Common myeloid progenitor, CD34-positive (primary cell): ENCODE data around the gene ETV4.
A peak's percentile ranks its signal among the peaks of the same experiment; 100 is the strongest.

Source experiments
- CTCF ChIA-PET: fragments of 350-600 bp; sonication (Branson Sonifier 250); formaldehyde crosslinking; loops from one replicate; lab custom pipeline; 2021; ENCODE audit warnings: antibody characterized with exemption; lab: Charles Lee
- POLR2A ChIA-PET: fragments of 350-600 bp; sonication (Branson Sonifier 250); formaldehyde crosslinking; loops from one replicate; lab custom pipeline; 2021; ENCODE audit warnings: antibody characterized with exemption; lab: Charles Lee
- DNase-seq, 3 donors: peaks; one replicate each; pipeline versions ENCODE4 v3.0.0 to v3.0.0-alpha.2; 2013
- H3K27ac ChIP-seq, 2 experiments: 1 replicate in 1 of 2; 2 replicates in 1 of 2; pipeline ENCODE4 v1.7.0; 2013; ENCODE audit warnings: inconsistent platforms in 2 of 2, low read length in 2 of 2, mild to moderate bottlenecking in 2 of 2, low read depth in 1 of 2, moderate library complexity in 1 of 2; ENCODE audit not compliant: severe bottlenecking in 2 of 2, insufficient read depth in 1 of 2, poor library complexity in 1 of 2
- H3K27me3 ChIP-seq, 5 experiments: replicated peaks in 2 of 5; 1 replicate in 3 of 5; 2 replicates in 2 of 5; pipeline versions ENCODE4 v1.6.1 to v1.7.0; 2013; ENCODE audit warnings: low read length in 4 of 5, mild to moderate bottlenecking in 2 of 5, moderate library complexity in 2 of 5, inconsistent platforms in 1 of 5; ENCODE audit not compliant: insufficient read depth in 5 of 5, control insufficient read depth in 4 of 5
- H3K36me3 ChIP-seq, 4 experiments: 1 replicate in 2 of 4; 2 replicates in 2 of 4; pipeline versions ENCODE4 v1.6.1 to v1.7.0; 2013; ENCODE audit warnings: low read length in 3 of 4, control low read depth in 1 of 4, mild to moderate bottlenecking in 1 of 4; ENCODE audit not compliant: control insufficient read depth in 4 of 4, insufficient read depth in 4 of 4
- H3K4me1 ChIP-seq, 4 experiments: 1 replicate in 3 of 4; 2 replicates in 1 of 4; pipeline versions ENCODE4 v1.6.1 to v1.7.1; 2013; ENCODE audit warnings: low read length in 3 of 4, mild to moderate bottlenecking in 3 of 4, control low read depth in 1 of 4, inconsistent platforms in 1 of 4, moderate library complexity in 1 of 4; ENCODE audit not compliant: control insufficient read depth in 4 of 4, insufficient read depth in 4 of 4; ENCODE audit errors: control extremely low read depth in 1 of 4
- H3K4me3 ChIP-seq, 7 experiments: 1 replicate in 4 of 7; 2 replicates in 3 of 7; pipeline versions ENCODE4 v1.5.1 to v1.7.0; 2013; ENCODE audit warnings: mild to moderate bottlenecking in 7 of 7, low read length in 6 of 7, moderate library complexity in 6 of 7, inconsistent platforms in 2 of 7, low read depth in 2 of 7, control low read depth in 1 of 7; ENCODE audit not compliant: insufficient read depth in 4 of 7, control insufficient read depth in 1 of 7; ENCODE audit errors: extremely low read depth in 1 of 7
- H3K9me3 ChIP-seq, 5 experiments: 1 replicate in 4 of 5; 2 replicates in 1 of 5; pipeline versions ENCODE4 v1.6.1 to v1.7.1; 2013; ENCODE audit warnings: low read length in 4 of 5, mild to moderate bottlenecking in 2 of 5, inconsistent platforms in 1 of 5, low read depth in 1 of 5, moderate library complexity in 1 of 5; ENCODE audit not compliant: control insufficient read depth in 4 of 5, insufficient read depth in 2 of 5; ENCODE audit errors: control extremely low read depth in 1 of 5
- WGBS: methylation state at CpG from one replicate; pipeline ENCODE4 v1.1.5; 2013; ENCODE audit not compliant: insufficient coverage; 5-methylcytosine and 5-hydroxymethylcytosine counted together

The ETV4 gene

DNA sequence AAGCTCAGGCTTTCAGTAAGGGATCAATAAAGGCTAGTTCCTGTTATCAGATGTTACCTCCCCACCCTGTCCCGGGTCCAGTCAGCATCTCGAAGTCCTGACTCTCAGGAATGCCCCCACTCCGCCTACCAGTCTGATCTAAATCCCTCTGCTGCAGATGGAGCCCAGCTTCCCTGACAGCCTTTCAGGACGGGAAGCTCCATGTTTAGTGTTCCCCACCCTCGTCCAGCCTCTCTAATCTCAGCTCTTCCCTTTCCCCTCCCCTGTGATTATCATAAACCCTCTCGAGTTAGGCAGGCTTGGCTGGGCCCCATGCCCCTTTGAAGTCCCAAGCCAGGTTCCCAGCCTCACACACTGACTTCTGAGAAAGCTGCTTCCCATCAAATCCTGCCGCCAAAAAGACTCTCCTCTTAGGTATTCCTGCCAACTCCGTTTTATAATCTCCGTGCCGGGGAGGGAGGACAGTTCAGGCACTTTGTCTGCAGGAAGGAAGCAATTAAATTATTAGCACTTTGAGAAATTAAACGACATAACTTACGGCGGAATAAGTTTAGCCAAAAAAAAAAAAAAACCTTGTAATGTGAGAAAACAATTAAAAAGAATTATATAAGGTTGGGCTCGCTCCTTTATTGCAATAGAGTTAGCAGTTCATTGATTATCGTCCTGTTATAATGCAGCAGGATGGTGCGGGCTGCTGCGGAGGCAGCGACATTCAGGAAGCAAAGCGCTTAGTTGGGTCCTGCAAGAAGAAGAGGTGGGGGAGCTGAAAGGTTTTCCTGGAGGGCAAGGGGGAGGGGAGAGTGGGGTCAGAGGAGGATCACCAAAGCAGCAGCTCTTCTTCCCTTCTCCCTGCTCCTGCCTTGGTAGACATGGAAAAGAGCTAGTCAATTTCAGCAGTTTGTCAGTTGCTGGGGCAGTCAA lies 16.8 kb upstream of the ETV4 start:
- WGBS, result 27% methylated on average over 8 of the region's 19 CpGs
- ChIA-PET POLR2A (no interaction called here), CTCF (interaction anchor here (0.9 to 1.4 kb wide), 4 partner anchors 14 to 111 kb away, joined by 3 to 4 read pairs (median 3); no protein-coding TSS in a partner anchor)
- DNase-seq, result peak in 2 of 3 donors; percentile 29 to 31
- Histone ChIP-seq H3K4me3 (no peak overlapping the region), H3K36me3 (no peaks in the 10 kb centered on the region), H3K27me3 (peaks cover 6 to 28% (median 15%) of the 10 kb centered on the region in 5 experiments), H3K9me3 (no peaks in the 10 kb centered on the region), H3K27ac (no peak overlapping the region), H3K4me1 (peaks cover 0 to 18% (median 10%) of the 10 kb centered on the region in 4 experiments)

DNA sequence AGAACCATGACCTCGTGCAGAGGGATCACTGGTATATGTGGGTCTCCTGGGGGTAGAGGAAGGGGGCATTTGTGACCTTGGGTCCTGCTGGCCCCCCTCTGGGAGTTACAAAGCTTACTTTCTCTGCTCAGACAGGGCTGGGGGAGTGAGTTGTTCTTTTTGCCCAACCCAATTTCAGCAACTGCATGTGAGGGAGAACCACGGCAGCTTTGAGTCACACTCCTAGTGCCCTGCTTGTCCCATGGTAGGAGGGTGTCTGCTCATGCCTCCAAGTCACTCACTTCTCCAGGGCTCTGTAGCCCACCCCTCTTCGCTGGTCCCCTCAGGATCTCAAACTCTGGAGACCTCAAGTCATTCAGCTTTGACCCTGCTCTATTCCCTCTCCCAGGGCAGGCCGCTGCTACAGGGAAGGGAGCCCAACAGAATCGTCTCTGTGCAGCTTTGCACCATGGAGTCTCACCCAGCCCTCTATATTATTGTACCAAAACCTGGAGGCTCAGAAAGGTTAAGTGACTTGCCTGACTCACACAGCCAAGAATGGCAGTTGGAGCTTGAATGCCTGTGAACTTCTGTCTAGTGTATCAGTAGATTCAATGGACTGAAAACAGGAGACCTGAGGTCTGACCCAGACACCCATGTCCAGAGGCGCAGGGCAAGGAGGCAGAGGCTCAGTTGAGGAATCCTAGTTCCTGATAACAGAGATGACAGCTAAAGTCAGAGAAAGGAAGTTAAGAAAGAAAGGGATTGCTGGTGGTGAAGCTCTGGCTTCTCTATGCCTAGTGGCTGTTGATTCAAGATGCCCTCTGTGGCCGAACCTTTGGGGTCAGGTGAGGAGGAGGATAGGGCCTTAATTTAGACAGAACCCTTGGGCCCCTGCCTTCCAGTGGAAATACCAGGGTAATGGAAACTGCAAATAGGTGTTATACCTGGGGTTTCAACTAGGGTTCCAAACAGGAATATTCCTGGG lies 14.6 kb upstream of the ETV4 start:
- POLR2A ChIA-PET, result interaction anchor here (0.6 kb wide), 1 partner anchor 1173 kb away, joined by 3 read pairs; no protein-coding TSS in a partner anchor
- no peak overlapping the region for H3K4me3 ChIP-seq
- peaks cover 6 to 28% (median 15%) of the 10 kb centered on the region in 5 experiments for H3K27me3 ChIP-seq
- CTCF ChIA-PET, result interaction anchor here (1.2 to 1.5 kb wide), 3 partner anchors 9 to 18 kb away, joined by 3 to 5 read pairs (median 4); no protein-coding TSS in a partner anchor
- H3K27ac ChIP-seq, result no peak overlapping the region
- 100% methylated on average over 7 of the region's 7 CpGs for WGBS
- no peaks in the 10 kb centered on the region for H3K36me3 ChIP-seq
- H3K4me1 ChIP-seq, result peaks cover 6 to 28% (median 20%) of the 10 kb centered on the region in 4 experiments
- H3K9me3 ChIP-seq, result no peaks in the 10 kb centered on the region
- no peak for DNase-seq

DNA sequence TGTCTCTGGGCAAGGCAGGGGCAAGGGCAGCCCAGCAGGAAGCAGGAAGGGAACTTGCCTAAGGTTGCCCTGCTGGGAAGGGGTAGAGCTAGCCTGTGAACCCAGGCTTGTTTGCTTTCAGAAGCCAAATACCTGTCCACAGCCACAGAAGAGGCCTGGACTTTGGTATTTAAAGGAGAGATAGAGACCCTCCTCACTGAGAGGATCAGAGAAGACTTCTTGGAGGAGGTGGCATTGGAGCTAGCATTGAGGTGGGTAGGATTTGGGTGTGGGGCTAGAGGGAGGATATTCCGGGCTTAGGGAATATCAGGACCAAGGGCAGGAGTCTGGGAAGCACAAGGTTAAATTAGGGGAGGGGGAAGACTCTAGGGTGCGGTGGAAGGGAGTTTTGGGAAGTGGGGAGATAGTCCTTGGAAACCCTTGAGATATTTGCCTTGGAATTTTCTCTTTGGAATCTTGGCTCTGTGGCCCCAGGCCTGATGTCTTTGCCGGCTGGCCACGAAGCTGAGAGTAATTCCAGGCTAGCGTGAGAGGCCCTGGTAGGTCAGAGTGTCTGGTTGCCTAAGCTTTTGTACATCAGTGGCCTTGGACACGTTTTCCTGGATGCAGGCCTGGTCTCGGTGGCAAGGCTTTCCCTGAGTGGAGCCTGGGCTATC lies 13.1 kb upstream of the ETV4 start:
- POLR2A ChIA-PET, result interaction anchor here (0.6 kb wide), 1 partner anchor 142 kb away, joined by 6 read pairs; no protein-coding TSS in a partner anchor
- CTCF ChIA-PET, result interaction anchor here (1.4 to 1.5 kb wide), 3 partner anchors 10 to 122 kb away, joined by 3 to 5 read pairs (median 3); no protein-coding TSS in a partner anchor

DNA sequence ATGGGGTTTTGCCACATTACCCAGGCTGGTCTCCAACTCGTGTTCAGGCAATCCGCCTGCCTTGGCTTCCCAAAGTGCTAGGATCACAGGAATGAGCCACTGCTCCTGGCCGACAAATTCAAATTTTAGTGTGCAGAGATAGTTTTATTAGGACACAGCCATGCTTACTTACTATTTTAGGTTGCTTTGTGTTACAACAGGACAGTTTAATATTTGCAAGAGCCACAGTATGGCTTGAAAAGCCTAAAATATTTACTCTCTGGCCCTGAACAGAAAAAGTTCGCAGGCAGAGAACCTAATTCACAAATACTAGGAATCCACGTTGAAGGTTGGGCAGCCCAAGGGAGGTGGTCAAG lies 12.6 kb upstream of the ETV4 start:
- 95% methylated on average over 2 of the region's 5 CpGs for WGBS
- Histone ChIP-seq H3K9me3 (no peaks in the 10 kb centered on the region), H3K36me3 (no peaks in the 10 kb centered on the region), H3K27ac (no peak overlapping the region), H3K4me1 (peaks cover 6 to 39% (median 21%) of the 10 kb centered on the region in 4 experiments), H3K4me3 (no peak overlapping the region), H3K27me3 (peaks cover 1 to 34% (median 12%) of the 10 kb centered on the region in 5 experiments)
- DNase-seq, result no peak
- ChIA-PET POLR2A (no interaction called here), CTCF (interaction anchor here (1.5 kb wide), 1 partner anchor 122 kb away, joined by 3 read pairs; no protein-coding TSS in a partner anchor)

More for the DNA sequence above, 13.1 kb upstream of the ETV4 start:
- Histone ChIP-seq H3K4me1 (peaks cover 6 to 37% (median 21%) of the 10 kb centered on the region in 4 experiments), H3K27ac (no peak overlapping the region), H3K36me3 (no peaks in the 10 kb centered on the region), H3K9me3 (no peaks in the 10 kb centered on the region), H3K27me3 (peaks cover 6 to 32% (median 12%) of the 10 kb centered on the region in 5 experiments), H3K4me3 (no peak overlapping the region)
- 90% methylated on average over 6 of the region's 7 CpGs for WGBS
- DNase-seq, result no peak

DNA sequence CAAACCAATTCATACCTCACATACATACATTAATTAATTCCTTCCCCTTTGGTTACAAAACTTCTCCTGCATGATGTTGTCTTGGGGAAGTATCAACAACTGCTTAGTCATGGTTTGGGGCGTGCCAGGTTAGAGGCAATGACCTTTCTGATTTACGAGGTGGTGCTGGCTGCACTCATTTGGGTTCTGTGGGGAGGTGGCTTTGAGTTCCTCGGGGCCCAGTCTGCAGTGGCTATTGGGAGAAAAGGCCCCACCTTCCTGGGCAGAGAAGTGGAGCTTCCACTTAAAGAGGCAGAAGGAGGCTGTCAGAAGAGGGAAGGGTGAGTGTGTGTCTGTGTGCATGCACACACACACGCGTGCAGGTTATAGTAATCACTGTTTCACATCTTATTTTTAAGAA lies 10.2 kb upstream of the ETV4 start:
- ChIA-PET CTCF (interaction anchor here (1.2 kb wide), 1 partner anchor 21 kb away, joined by 4 read pairs; no protein-coding TSS in a partner anchor), POLR2A (no interaction called here)
- H3K4me3 ChIP-seq, result peak overlapping the region in 2 of 7 experiments; percentile 19 to 28
- no peaks in the 10 kb centered on the region for H3K9me3 ChIP-seq
- H3K27ac ChIP-seq, result no peak overlapping the region
- WGBS, result 0% methylated on average over 3 of the region's 5 CpGs
- DNase-seq, result peak; percentile 90 to 97 (median 96)
- peaks cover 6 to 29% (median 10%) of the 10 kb centered on the region in 4 experiments for H3K4me1 ChIP-seq
- no peaks in the 10 kb centered on the region for H3K36me3 ChIP-seq
- H3K27me3 ChIP-seq, result peaks cover 0 to 19% (median 6%) of the 10 kb centered on the region in 5 experiments

DNA sequence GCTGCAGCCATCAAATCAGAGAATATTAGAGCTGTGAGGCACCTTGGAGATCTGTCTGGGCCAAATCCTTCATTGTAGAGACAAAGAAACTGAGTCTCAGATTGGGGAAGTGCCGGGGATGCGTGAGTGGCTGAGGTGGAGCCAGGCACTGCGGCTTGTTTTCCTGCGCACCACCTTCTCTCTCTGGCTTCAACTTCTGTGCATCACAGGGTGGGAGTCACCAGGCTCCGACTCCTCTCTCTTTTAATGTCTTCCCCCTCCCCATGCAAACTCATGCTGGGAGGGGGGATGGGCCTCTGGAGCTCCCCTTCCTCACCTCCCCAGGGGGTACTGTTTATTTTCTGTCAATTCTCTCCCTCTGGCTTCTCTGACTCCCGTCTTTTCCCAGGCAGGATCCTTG lies 8.7 kb upstream of the ETV4 start:
- H3K27me3 ChIP-seq, result peaks cover 0 to 17% (median 9%) of the 10 kb centered on the region in 5 experiments
- no peaks in the 10 kb centered on the region for H3K36me3 ChIP-seq
- DNase-seq, result peak in 2 of 3 donors; percentile 28 to 33
- POLR2A ChIA-PET, result interaction anchor here (0.7 kb wide), 1 partner anchor 258 kb away, joined by 7 read pairs; no protein-coding TSS in a partner anchor
- H3K4me3 ChIP-seq, result no peak overlapping the region
- peaks cover 6 to 29% (median 10%) of the 10 kb centered on the region in 4 experiments for H3K4me1 ChIP-seq
- CTCF ChIA-PET, result interaction anchor here (1.1 to 1.2 kb wide), 2 partner anchors 14 to 22 kb away, joined by 3 to 4 read pairs; no protein-coding TSS in a partner anchor
- no peaks in the 10 kb centered on the region for H3K9me3 ChIP-seq
- H3K27ac ChIP-seq, result no peak overlapping the region
- 32% methylated on average over 5 of the region's 6 CpGs for WGBS
